Measurements from ENCODE around the gene OSBPL2.

The OSBPL2 gene

GRCh38 chr20:62327726-62328495, 89.6 kb downstream of the OSBPL2 start:
- H3K36me3 ChIP-seq (ENCODE audit: insufficient read depth): no peaks in the 10 kb centered on the region
- no peak overlapping the region for H3K9ac ChIP-seq
- no peaks in the 10 kb centered on the region for H3K4me1 ChIP-seq (ENCODE audit: low read depth, poor library complexity, severe bottlenecking)
- H4K20me1 ChIP-seq (ENCODE audit: insufficient read depth): no peaks in the 10 kb centered on the region
- H3K4me2 ChIP-seq: no peak overlapping the region
- no peak overlapping the region for H3K4me3 ChIP-seq (IDR thresholded peaks at IDR 0.05; ENCODE audit: insufficient read depth, low read depth, low read length)
- no peak overlapping the region for H3K27ac ChIP-seq
- H2AFZ ChIP-seq (ENCODE audit: low read depth): no peak overlapping the region
- H3K79me2 ChIP-seq (ENCODE audit: insufficient read depth, low read depth): no peaks in the 10 kb centered on the region
- TF ChIP-seq CTCF (conservative IDR thresholded peaks at IDR 0.05; ENCODE audit: low read depth, low read length): no peak
- no peaks in the 10 kb centered on the region for H3K27me3 ChIP-seq (ENCODE audit: insufficient read depth, low read depth)

- no peak overlapping the region for H2AFZ ChIP-seq (ENCODE audit: low read depth)
- H3K36me3 ChIP-seq (ENCODE audit: insufficient read depth): no peaks in the 10 kb centered on the region
- TF ChIP-seq CTCF (conservative IDR thresholded peaks at IDR 0.05; ENCODE audit: low read depth, low read length): no peak
- no peak overlapping the region for H3K27ac ChIP-seq
- no peaks in the 10 kb centered on the region for H3K4me1 ChIP-seq (ENCODE audit: low read depth, poor library complexity, severe bottlenecking)
- no peaks in the 10 kb centered on the region for H4K20me1 ChIP-seq (ENCODE audit: insufficient read depth)
- H3K4me3 ChIP-seq (IDR thresholded peaks at IDR 0.05; ENCODE audit: insufficient read depth, low read depth, low read length): no peak overlapping the region
- H3K4me2 ChIP-seq: no peak overlapping the region
- no peak overlapping the region for H3K9ac ChIP-seq
- no peaks in the 10 kb centered on the region for H3K27me3 ChIP-seq (ENCODE audit: insufficient read depth, low read depth)
- H3K79me2 ChIP-seq (ENCODE audit: insufficient read depth, low read depth): no peaks in the 10 kb centered on the region
Measured at GRCh38 chr20:62328684-62329388, 90.5 kb downstream of the OSBPL2 start.

- Histone ChIP-seq H3K27me3 (ENCODE audit: insufficient read depth, low read depth) (no peaks in the 10 kb centered on the region), H3K27ac (no peak overlapping the region), H3K36me3 (ENCODE audit: insufficient read depth) (no peaks in the 10 kb centered on the region), H3K4me3 (IDR thresholded peaks at IDR 0.05; ENCODE audit: insufficient read depth, low read depth, low read length) (no peak overlapping the region), H3K4me2 (no peak overlapping the region), H2AFZ (ENCODE audit: low read depth) (no peak overlapping the region), H3K79me2 (ENCODE audit: insufficient read depth, low read depth) (no peaks in the 10 kb centered on the region), H3K9ac (no peak overlapping the region), H3K4me1 (ENCODE audit: low read depth, poor library complexity, severe bottlenecking) (no peaks in the 10 kb centered on the region), H4K20me1 (ENCODE audit: insufficient read depth) (no peaks in the 10 kb centered on the region)
- no peak for TF ChIP-seq CTCF (conservative IDR thresholded peaks at IDR 0.05; ENCODE audit: low read depth, low read length)
Measured at GRCh38 chr20:62329389-62330377, 91.4 kb downstream of the OSBPL2 start.

- Histone ChIP-seq H3K79me2 (ENCODE audit: insufficient read depth, low read depth) (no peaks in the 10 kb centered on the region), H4K20me1 (ENCODE audit: insufficient read depth) (no peaks in the 10 kb centered on the region)
Measured at GRCh38 chr20:62330576-62331317, 92.4 kb downstream of the OSBPL2 start.

More at GRCh38 chr20:62330576-62331317, 92.4 kb downstream of the OSBPL2 start:
- Histone ChIP-seq H3K4me2 (no peak overlapping the region), H3K4me1 (ENCODE audit: low read depth, poor library complexity, severe bottlenecking) (no peaks in the 10 kb centered on the region), H3K4me3 (IDR thresholded peaks at IDR 0.05; ENCODE audit: insufficient read depth, low read depth, low read length) (no peak overlapping the region), H3K27me3 (ENCODE audit: insufficient read depth, low read depth) (no peaks in the 10 kb centered on the region), H2AFZ (ENCODE audit: low read depth) (no peak overlapping the region), H3K27ac (no peak overlapping the region), H3K9ac (no peak overlapping the region), H3K36me3 (ENCODE audit: insufficient read depth) (no peaks in the 10 kb centered on the region)
- TF ChIP-seq CTCF (conservative IDR thresholded peaks at IDR 0.05; ENCODE audit: low read depth, low read length): no peak
